ENCODE results near the gene BLMH. TPM values are rescaled to one million over a fixed set of nuclear protein-coding genes. Genes with fewer than 3 reads are reported as not detected.

Gene BLMH
- total and polyA plus RNA-seq, 10 of the 15 experiments (the other 5 are each of a cell fraction or from before 2014, with no cell fraction given) = 16.1 to 63.9 (median 54.0) TPM

DNA sequence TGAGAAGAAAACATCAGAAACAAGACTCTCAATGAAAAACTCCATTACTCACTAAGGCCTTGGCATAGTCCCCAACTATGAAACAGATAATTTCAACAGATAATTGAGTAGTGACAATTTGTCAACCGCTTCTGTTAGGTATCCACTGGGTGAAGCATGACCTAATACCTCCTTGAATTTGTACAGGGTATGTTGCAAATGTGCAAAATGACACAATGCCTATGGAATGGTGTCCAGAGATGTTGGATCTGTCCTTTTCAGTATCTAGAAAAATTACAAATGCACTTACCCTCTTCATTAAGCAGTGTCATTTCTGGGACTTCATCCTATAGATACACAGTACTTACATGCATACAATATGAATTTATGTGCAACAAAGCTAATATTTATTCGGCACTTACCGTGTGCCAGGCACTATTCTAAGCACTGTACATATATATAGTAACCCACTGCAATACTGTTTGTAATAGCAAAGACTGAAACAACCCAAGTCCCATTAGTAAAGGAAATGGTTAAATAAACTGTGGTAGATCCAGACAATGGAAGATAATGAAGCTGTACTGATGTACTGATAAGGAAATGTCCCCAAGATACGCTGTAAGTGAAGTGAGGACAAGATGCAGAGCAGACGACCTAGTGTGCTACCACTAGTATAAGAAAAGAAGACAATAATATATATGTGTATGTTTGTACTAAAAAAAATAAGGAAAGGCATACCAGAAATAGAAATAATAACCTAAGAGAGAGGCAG, 34.8 kb downstream of the BLMH start:
- intact Hi-C loops (cut with micrococcal nuclease; ENCODE audit: unreplicated experiment) = no loop called here
- FAIRE-seq = no peak

More for the DNA sequence above, 34.8 kb downstream of the BLMH start:
- ChIA-PET RAD21 (ENCODE audit: unreplicated experiment) (interaction anchor here (0.8 to 1.1 kb wide), 2 partner anchors 50 to 152 kb away, joined by 3 to 4 read pairs; no protein-coding TSS in a partner anchor), POLR2A (no interaction called here), CTCF (interaction anchor here (0.6 to 2.2 kb wide), 6 partner anchors 13 to 132 kb away, joined by 3 to 12 read pairs (median 3); no protein-coding TSS in a partner anchor), SMC1A (ENCODE audit: uncharacterized antibody, unreplicated experiment) (interaction anchor here (0.8 to 1.2 kb wide), 8 partner anchors 21 to 152 kb away, joined by 3 to 4 read pairs (median 3); partner anchors contain the start of genes SLC6A4 and TMIGD1)
- 84% methylated on average over 5 of the region's 5 CpGs for WGBS (ENCODE audit: insufficient coverage, insufficient replicate concordance, low lambda C conversion rate, missing lambda C conversion rate)
- BruUV-seq (replicated peaks) = no TSS peak
- no peak overlapping the region for H3K4me2 ChIP-seq (ENCODE audit: control insufficient read depth, insufficient read depth)
- no peak overlapping the region for H3K4me3 ChIP-seq
- no peaks in the 10 kb centered on the region for H3K9me3 ChIP-seq (replicated peaks; ENCODE audit: control insufficient read depth, insufficient read depth, low read length)
- H3K9ac ChIP-seq (ENCODE audit: control insufficient read depth, insufficient read depth, low read length) = no peak overlapping the region
- peaks cover 5 to 16% of the 10 kb centered on the region in 2 experiments for H3K36me3 ChIP-seq (ENCODE audit: control insufficient read depth in 2 of 2, insufficient read depth in 2 of 2, low read length in 1 of 2)
- no peak for ATAC-seq
- in situ Hi-C loops (cut with MboI) = no loop called here
- TF ChIP-seq HDAC6 (IDR thresholded peaks at IDR 0.05; ENCODE audit: unreplicated experiment) (no peak), MLLT1 (IDR thresholded peaks at IDR 0.05) (no peak), CHD2 (IDR thresholded peaks at IDR 0.05; ENCODE audit: borderline replicate concordance, low read depth, low read length) (no peak), HDGF (IDR thresholded peaks at IDR 0.05) (no peak), SPI1 (IDR thresholded peaks at IDR 0.05; ENCODE audit: borderline replicate concordance, insufficient read depth, low read depth, low read length) (no peak), CREB1 (IDR thresholded peaks at IDR 0.05; ENCODE audit: low read depth) (no peak), POLR2AphosphoS5 (IDR thresholded peaks at IDR 0.05; ENCODE audit: low read length) (no peak), NBN (IDR thresholded peaks at IDR 0.05) (no peak), MEF2A (IDR thresholded peaks at IDR 0.05; ENCODE audit: insufficient read depth, low read depth, low read length) (no peak), RAD51 (IDR thresholded peaks at IDR 0.05) (no peak), SREBF1 (IDR thresholded peaks at IDR 0.05; ENCODE audit: low read length) (no peak), ASH2L (IDR thresholded peaks at IDR 0.05; ENCODE audit: borderline replicate concordance, low read depth) (no peak), ZSCAN29 (IDR thresholded peaks at IDR 0.05) (no peak), MEF2B (IDR thresholded peaks at IDR 0.05; ENCODE audit: partially characterized antibody, poor library complexity, severe bottlenecking) (no peak), PAX8 (IDR thresholded peaks at IDR 0.05) (no peak)
- no peaks in the 10 kb centered on the region for H3K79me2 ChIP-seq (ENCODE audit: control insufficient read depth, insufficient read depth, low read length)
- no peaks in the 10 kb centered on the region for H4K20me1 ChIP-seq (ENCODE audit: control insufficient read depth, insufficient read depth)
- no peaks in the 10 kb centered on the region for H3K27me3 ChIP-seq (replicated peaks in 1 of 2; ENCODE audit: control insufficient read depth in 2 of 2, insufficient read depth in 2 of 2, low read length in 1 of 2)
- no peak overlapping the region for H3K27ac ChIP-seq (ENCODE audit: control insufficient read depth, insufficient read depth)
- DNase-seq (ENCODE audit: low read depth, low spot score) = no peak
- no peaks in the 10 kb centered on the region for H3K4me1 ChIP-seq (ENCODE audit: control insufficient read depth, insufficient read depth, low read length)
- no peak overlapping the region for H2AFZ ChIP-seq (ENCODE audit: control insufficient read depth, low read depth, low read length)

All from GM12878 (cell line).